GM18867 (cell line): ENCODE measurements around the gene HEPHL1.
"Not testable (repeated sequence)": the region's sequence is repeated elsewhere in the genome, so short reads cannot be mapped to it uniquely, and the experiment has no call there.

Source experiments
- ATAC-seq: cut with Tn5 transposase; IDR thresholded peaks from one replicate; pipeline ENCODE4 v1.9.1; 2021; ENCODE audit warnings: mild to moderate bottlenecking, moderate library complexity; ENCODE audit not compliant: unreplicated experiment

HEPHL1 gene, protein sequence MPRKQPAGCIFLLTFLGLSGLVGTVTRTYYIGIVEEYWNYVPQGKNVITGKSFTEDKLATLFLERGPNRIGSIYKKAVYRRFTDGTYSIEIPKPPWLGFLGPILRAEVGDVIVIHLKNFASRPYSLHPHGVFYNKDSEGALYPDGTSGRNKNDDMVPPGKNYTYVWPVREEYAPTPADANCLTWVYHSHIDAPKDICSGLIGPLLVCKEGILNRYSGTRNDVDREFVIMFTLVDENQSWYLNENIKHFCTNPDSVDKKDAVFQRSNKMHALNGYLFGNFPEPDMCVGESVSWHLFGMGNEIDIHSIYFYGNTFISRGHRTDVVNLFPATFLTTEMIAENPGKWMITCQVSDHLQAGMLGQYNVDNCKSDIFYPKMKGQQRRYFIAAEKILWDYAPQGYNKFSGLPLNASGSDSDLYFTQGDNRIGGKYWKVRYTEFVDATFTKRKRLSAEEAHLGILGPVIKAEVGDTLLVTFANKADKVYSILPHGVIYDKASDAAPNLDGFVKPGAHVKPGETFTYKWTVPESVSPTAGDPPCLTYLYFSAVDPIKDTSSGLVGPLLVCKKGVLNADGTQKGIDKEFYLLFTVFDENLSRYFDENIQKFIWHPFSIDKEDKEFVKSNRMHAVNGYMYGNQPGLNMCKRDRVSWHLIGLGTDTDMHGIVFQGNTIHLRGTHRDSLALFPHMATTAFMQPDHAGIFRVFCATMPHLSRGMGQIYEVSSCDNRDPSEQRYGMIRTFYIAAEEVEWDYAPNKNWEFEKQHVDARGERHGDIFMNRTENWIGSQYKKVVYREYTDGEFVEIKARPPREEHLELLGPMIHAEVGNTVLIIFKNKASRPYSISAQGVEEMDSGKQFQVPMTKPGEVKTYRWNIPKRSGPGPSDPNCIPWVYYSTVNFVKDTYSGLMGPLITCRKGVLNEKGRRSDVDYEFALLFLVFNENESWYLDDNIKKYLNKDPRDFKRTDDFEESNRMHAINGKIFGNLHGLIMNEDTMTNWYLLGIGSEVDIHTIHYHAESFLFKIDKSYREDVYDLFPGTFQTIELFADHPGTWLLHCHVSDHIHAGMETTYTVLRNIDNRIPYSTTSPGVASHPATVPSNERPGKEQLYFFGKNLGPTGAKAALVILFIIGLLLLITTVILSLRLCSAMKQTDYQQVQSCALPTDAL

DNA sequence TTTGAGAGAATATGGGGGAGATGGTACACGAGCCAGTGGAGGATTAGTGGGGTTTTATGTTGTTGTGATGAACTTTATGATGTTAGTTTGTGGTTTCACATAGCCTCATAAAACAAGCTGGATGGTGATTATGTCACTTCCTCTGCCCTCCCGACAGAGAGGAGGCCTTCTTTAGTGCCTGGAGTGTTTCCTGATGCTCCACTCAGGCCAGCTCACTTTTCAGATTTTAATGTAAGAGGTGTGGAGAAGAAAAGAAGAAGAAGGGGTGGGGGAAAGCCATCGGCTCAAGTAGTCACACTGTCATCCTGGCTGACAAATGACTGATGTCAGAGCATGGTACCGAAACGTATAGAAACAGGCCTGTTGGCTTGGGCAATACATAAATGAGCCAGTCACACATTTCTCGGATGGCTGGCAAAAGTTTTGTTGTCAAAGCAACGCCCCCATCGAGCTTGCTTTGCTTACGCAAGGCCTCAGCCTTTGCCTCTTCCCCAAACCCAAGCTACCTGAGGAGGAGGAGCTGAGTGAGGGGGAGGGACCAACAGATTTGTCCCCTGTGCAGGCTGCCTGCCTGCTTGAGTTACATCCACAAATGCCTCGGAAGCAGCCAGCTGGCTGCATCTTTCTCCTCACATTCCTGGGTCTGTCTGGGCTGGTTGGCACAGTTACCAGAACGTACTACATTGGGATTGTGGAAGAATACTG, at the start of gene HEPHL1:
Gene HEPHL1 (plus strand): TSS at position 578 of the 705 bp plus-strand sequence. CDS start 15 bp downstream, at position 593.
- ATAC-seq = no peak

DNA sequence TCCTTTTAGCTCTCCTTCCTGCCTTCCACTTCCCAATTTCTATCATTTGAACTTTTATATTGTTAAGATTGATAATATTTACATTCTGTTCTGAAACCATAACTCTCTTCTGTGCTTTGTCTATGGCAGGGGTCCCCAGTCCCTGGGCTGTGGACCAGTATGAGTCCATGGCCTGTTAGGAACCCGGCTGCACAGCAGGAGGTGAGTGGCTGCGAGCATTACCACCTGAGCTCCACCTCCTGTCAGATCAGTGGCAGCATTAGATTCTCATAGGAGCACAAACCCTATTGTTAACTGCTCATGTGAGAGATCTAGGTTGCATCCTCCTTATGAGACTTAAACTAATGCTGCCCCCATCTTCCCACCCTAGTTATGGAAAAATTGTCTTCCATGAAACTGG, 48.4 kb upstream of the HEPHL1 start:
- ATAC-seq = no peak

DNA sequence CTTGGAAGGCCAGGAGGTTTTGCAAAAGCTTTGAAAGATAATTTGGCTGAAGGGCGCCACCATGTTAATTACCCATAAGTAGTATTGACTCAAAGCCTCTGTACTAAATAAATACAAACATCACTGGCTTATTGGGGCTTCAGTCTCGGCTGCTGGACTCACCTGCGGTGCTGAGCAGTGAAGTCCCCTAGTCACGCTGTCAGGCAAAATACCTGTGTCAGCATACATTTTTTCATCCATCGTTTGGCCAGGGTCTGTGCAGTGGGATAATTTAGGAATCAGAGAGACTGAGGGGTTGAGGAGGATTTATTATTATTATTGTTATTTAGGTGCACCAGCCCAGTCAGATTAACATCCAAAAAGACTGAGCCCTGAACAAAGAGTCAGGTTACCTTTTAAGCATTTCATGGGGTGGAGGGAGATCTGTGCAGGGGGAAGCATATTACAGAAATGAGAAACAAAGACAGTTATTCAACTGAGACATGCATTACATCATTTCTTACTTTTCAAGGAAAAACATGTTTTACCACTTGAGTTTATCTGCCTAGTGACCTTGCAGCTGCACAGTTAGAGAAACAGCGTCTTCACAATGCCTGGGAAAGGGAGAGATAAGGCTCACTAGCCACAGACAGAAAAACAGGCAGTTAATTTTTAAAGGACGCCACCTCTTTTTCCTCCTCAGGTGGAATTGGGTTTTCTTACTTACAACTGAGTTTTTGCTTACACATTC, 47.7 kb upstream of the HEPHL1 start:
- not testable (repeated sequence) for ATAC-seq

DNA sequence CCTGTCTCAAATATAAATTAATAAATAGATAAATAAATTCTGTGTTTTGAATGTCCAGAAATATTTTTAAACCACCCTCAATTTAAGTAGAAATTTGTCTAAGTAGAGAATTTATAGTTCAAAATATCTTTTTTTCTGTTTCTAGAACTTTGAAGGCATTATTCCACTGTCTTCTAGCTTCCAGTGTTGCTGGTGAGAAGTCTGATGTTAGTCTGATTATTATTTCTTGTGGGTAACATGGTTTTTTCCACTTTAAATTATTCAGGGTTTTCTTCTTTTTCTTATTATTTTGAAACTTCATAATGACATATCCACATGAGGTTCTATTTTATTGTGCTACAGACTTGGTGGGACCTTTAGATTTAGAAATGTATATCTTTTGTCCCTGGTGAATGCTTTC, 46.4 kb upstream of the HEPHL1 start:
- no peak for ATAC-seq

DNA sequence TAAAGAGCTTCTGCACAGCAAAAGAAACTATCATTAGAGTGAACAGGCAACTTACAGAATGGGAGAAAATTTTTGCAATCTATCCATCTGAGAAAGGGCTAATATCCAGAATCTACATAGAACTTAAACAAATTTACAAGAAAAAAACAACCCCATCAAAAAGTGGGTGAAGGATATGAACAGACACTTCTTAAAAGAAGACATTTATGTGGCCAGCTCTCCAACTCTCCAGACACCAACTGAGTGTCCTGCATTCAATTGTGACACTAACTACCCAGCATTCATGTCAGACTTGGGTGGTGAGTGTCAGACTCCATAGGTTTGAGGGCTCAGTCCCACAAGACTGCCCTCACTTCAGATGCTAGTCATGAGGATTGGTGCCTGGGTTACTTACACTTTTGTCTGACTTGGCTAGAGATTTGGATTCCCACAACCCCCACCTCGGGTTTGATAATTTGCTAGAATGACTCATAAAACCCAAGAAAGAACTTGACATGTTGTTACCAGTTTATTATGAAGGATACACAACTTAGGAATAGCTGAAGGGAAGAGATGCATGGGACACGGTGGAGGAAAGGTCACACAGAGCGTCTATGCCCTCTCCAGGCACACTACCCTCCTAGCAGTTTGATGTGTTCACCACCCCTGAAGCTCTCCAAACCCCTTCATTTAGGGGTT, 44.4 kb upstream of the HEPHL1 start:
- ATAC-seq = not testable (repeated sequence)

DNA sequence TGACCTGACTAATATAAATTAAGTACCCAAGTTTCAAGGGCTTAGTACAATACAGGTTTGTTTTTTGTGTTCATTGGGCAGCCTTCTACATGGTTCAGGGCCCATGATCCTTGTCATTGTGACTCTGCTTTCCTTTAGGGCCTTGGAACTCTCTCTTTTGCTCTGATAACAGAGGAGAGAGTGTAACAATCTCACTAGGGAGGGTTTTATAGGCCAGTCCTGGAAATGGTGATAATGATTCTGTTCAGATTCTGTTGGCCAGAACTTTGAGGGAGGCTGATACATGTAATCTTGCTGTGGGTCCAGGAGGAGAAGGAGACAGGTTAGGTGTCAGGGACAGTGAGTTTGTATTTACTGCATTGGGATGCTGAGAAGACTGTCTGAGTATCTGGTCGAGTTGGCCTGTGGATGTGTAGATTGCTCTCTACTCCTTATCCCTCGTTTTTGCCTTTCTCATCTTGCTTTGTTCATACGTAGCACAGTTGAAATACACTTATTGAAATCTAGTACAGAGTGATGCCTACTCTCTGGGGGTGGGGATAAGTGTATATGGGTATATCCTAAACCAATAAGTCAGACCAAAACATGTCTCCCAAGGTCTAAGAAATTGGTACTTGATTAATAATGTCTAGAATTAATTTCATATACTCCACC, 37.5 kb upstream of the HEPHL1 start:
- no peak for ATAC-seq

DNA sequence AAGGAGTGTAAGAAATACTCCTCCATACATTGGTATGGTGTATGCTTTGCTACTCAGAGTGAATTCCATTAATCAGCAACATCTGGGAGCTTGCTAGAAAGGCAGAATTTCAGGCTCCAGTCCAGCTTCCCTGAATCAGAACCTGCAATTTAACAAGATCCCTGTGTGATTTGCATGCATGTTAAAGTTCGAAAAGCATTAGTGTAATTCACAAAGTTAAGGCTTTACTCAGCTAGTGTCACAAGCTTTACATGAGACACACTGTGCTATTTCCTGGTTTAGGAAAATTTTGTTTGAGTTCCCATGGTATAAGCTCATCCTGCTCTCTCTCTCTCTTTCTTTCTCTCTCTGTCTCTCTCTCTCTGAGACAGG, 37.0 kb upstream of the HEPHL1 start:
- no peak for ATAC-seq

DNA sequence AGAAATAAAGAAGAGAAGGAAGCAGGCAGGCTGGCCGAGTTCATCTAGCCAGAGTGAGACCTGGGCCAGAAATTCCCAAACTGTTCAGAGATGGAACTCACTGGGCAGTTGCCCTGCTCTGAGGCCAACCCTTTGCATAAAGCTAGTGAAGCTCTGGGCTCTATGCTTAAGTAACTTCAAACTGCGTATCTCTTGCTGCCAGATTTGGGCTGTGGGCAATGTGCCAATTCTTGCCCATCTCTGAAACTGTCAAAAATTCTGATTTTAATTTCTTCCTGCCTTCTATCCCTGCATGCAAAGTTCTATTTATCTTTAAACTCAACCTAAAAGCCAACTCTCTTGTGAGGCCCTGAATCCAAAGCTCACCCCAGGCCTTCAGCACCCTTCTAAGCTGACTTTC, 36.2 kb upstream of the HEPHL1 start:
- no peak for ATAC-seq

DNA sequence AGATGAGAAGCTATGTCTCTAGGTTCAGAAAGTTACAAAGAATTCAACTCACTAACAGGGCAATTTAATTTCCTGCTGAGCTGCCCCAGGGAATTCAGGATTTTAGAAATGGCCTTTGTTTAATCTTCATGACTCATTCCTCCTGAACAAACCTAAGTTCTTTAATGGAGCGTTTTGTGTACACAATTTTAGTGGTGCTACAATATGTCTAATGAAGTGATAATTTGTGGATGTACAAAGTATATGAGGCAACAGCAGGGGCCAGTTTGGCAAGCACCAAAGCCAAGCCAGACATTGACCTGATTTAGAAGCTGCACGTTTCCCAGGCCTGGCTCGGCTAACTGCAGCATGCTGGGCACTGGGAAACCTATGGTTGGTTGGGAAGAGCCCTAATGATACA, 34.4 kb upstream of the HEPHL1 start:
- no peak for ATAC-seq

DNA sequence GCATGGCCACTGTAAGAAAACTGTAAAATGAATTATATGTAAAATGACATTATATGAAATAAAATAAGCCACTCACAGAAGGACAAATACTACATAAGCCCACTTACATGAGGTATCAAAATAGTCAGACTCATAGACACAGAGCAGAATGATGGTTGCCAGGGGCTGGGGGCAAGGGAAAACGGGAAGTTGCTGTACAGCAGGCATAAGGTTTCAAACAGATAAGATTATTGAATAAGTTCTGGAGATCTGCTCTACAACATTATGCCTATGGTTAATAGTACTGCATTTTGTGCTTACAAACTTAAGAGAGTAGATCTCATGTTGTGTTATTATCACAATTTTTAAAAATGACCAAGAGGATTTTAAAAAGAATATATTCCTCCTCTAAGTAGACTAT, 32.7 kb upstream of the HEPHL1 start:
- ATAC-seq = no peak

DNA sequence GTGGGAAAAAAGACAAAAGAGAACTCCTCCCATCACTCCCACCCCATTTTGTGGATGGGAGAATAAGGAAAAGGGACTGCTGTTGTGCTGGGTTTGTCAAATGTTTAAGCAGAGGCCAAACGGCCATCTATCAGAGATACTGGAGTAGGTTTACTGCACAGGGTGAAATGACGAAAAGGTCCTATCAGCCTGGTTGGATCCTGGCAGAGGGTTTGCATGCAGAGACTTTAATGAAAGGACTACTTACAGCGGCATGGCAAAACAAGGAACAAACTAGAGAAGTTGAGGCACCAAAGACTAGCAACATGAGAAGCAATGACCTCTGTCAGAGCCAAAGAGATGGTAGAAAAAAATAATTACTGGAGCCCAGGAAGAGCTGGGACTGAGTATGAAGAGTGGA, 32.2 kb upstream of the HEPHL1 start:
- no peak for ATAC-seq

DNA sequence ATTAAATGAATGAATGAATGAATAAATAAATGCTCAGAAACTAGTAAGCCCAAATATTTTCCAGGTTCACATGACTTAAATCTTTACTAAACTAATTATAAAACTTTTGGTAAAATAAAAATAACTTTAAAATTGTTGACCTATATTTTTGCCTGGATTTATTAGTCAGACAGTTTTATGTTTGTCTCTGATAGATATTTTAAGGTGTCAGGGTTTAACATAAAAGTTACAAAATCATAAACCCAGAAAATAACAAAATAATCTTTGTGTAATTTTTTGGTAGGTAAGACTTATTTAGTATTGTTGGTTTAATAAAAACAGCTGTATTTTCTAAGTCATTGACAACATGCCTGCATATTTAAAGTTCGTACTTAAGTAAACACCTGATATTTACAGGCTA, 27.4 kb upstream of the HEPHL1 start:
- no peak for ATAC-seq

DNA sequence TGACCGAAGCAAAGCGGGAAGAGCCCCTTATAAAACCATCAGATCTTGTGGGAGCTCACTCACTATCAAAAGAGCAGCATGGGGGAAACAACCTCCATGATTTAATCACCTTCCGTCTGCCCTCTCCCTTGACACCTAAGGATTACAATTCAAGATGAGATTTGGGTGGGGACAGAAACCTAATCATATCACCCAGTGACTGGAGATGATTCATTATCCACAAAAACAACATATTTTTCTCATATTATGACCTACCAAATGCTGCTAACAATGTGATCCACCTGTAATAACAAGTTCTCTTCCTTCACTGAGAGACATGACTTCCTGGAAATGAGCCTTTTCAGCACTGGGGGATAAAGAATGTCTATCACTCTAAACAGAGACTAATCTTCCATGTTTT, 23.4 kb upstream of the HEPHL1 start:
- ATAC-seq = no peak

DNA sequence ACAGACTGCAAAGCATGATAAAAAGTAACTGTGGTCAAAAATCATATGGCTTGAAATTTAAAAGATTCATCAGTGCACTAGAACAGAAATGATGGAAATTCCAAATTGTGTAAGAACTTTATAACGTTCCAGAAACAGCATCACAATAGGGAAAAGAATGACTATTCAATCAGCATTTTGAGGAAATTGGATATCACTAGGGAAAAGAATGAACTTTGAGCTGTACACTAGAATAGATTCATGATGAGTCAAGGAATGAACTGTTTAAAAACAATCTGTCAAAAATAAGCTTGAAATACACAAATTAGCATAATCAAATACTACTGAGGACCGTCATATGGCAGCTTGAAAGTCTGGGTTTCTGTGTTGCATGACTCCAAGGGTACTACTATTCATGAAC, 20.5 kb upstream of the HEPHL1 start:
- no peak for ATAC-seq

DNA sequence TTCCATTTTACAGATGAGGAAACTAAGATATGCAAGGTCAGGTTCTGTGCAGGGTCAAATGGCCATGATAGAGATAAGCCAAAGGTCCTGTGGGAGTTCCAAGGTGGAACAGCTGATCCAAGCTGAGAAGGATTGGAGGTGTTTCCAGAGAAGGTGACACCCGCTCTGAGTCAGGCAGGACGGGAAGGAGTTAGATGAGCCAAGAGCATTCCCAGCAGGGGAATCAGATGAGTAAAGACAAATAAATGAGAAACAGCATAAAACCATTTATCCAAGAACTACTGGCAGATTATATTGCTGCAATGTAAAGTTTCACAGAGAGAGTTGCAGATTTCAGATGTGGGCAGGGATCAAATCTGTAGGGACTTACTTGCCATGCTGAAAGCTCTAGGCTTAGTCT, 18.9 kb upstream of the HEPHL1 start:
- no peak for ATAC-seq

DNA sequence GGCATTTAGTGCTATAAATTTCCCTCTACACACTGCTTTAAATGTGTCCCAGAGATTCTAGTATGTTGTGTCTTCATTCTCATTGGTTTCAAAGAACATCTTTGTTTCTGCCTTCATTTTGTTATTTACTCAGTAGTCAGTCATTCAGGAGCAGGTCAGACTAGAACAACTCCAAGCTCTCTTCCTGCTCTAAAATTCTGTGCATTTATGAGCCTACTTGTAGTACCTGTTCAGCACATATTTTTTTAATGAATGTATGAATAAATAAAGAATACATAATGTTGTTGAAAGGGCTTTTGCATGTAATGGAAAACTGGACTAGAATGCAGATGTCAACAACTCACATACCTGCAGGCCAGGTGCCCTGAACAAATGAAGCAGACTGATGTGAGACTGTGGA, 13.7 kb upstream of the HEPHL1 start:
- no peak for ATAC-seq

DNA sequence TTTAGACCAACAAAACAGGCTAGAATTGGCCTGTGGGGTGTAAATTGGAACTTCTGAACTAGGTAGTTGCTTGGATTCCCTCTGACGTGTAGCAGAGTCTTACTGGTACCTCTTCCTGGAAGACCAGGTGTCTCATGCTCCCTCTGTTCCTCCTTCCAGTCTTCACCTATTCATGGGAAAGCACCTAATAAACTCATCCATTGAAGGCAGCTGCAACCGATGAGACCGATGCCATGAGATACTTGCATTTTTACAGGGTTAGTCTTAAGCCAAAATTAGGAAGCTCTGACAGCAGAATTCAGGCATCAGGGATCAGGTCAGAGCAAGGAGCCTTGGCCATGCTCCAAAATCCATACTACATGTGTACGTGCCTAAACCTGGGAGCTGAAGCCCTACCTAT, 13.2 kb upstream of the HEPHL1 start:
- ATAC-seq = no peak

DNA sequence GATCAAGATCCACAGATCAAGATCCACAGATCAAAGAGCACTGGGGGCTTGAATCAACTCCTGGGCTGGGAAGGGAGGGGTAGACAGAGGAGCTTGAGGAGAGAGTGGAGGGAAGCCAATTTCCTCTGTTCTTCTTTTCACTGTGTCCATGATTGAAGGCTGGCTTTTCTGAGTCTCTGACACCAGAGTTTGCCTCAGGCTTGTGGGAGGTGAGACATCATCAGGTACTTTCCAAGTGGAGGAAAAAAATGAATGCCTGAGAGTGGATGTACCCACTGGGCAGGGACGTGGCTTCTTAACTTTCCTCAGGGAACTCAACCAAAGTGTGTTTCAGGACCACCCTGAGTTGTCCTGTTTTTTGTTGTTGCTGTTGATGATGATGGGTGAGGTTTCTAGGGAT, 11.0 kb upstream of the HEPHL1 start:
- no peak for ATAC-seq

DNA sequence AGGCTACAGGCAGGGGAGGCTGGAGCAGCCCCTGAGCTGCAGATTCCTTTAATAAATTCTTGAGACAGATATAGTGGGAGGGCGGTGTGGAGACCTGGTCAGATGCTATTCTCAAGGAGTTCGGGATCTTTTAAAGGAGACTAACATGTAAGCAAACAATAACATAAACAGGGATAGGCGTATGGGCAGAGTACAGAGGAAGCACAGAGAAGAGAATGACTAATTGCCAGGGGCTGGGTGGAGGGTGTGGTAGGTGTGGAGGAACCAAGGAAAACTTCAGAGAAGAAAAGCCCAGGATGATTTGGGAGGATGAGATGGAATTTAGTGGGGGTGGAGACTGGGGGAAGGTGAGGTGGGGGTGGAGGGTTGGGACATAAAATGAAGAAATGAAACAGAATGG, 9.7 kb upstream of the HEPHL1 start:
- no peak for ATAC-seq
